ENCODE results near the gene BZW2. TPM values are rescaled to one million over a fixed set of nuclear protein-coding genes. Genes with fewer than 3 reads are reported as not detected.
A peak's percentile ranks its signal among the peaks of the same experiment; 100 is the strongest.

The BZW2 gene
- total RNA-seq, 1 donor from 2014 or later, result 90.2 TPM

- H3K4me1 Mint-ChIP-seq (ENCODE audit: low read depth), result peaks cover 15% of the 10 kb centered on the region
- no peak overlapping the region for H3K27ac Mint-ChIP-seq
- H3K9me3 Mint-ChIP-seq, result no peaks in the 10 kb centered on the region
- DNase-seq (ENCODE audit: low spot score), result no peak
- intact Hi-C loops (cut with micrococcal nuclease), result no loop called here
- no peak overlapping the region for H3K4me3 Mint-ChIP-seq (ENCODE audit: low read depth)
- no peaks in the 10 kb centered on the region for H3K27me3 Mint-ChIP-seq (ENCODE audit: low read depth)
- H3K36me3 Mint-ChIP-seq (ENCODE audit: low read depth), result no peaks in the 10 kb centered on the region
Measured at GRCh38 chr7:16738011-16738688, 92.2 kb downstream of the BZW2 start.

GRCh38 chr7:16739863-16740622 lies 94.1 kb downstream of the BZW2 start:
- intact Hi-C loops (cut with micrococcal nuclease), result no loop called here
- Mint-ChIP-seq H3K27me3 (ENCODE audit: low read depth) (no peaks in the 10 kb centered on the region), H3K36me3 (ENCODE audit: low read depth) (no peaks in the 10 kb centered on the region), H3K4me3 (ENCODE audit: low read depth) (no peak overlapping the region), H3K9me3 (no peaks in the 10 kb centered on the region), H3K4me1 (ENCODE audit: low read depth) (peaks cover 9% of the 10 kb centered on the region), H3K27ac (no peak overlapping the region)
- DNase-seq (ENCODE audit: low spot score), result no peak

GRCh38 chr7:16740623-16740953 lies 94.6 kb downstream of the BZW2 start:
- Mint-ChIP-seq H3K4me1 (ENCODE audit: low read depth) (peaks cover 9% of the 10 kb centered on the region), H3K4me3 (ENCODE audit: low read depth) (no peak overlapping the region), H3K27me3 (ENCODE audit: low read depth) (no peaks in the 10 kb centered on the region), H3K36me3 (ENCODE audit: low read depth) (no peaks in the 10 kb centered on the region), H3K27ac (no peak overlapping the region), H3K9me3 (no peaks in the 10 kb centered on the region)
- intact Hi-C loops (cut with micrococcal nuclease), result no loop called here
- DNase-seq (ENCODE audit: low spot score), result no peak

- Mint-ChIP-seq H3K36me3 (ENCODE audit: low read depth) (no peaks in the 10 kb centered on the region), H3K27ac (no peak overlapping the region), H3K27me3 (ENCODE audit: low read depth) (no peaks in the 10 kb centered on the region), H3K4me1 (ENCODE audit: low read depth) (peaks cover 9% of the 10 kb centered on the region), H3K4me3 (ENCODE audit: low read depth) (no peak overlapping the region), H3K9me3 (no peaks in the 10 kb centered on the region)
- no peak for DNase-seq (ENCODE audit: low spot score)
- intact Hi-C loops (cut with micrococcal nuclease), result no loop called here
Measured at GRCh38 chr7:16740996-16741395, 95.0 kb downstream of the BZW2 start.

- H3K4me1 Mint-ChIP-seq (ENCODE audit: low read depth), result peaks cover 9% of the 10 kb centered on the region
- H3K27me3 Mint-ChIP-seq (ENCODE audit: low read depth), result no peaks in the 10 kb centered on the region
- H3K27ac Mint-ChIP-seq, result no peak overlapping the region
- no peak overlapping the region for H3K4me3 Mint-ChIP-seq (ENCODE audit: low read depth)
- intact Hi-C loops (cut with micrococcal nuclease), result no loop called here
- no peaks in the 10 kb centered on the region for H3K9me3 Mint-ChIP-seq
- DNase-seq (ENCODE audit: low spot score), result no peak
- H3K36me3 Mint-ChIP-seq (ENCODE audit: low read depth), result no peaks in the 10 kb centered on the region
Measured at GRCh38 chr7:16741676-16742075, 95.7 kb downstream of the BZW2 start.

- H3K27me3 Mint-ChIP-seq (ENCODE audit: low read depth), result peaks cover 2% of the 10 kb centered on the region
- H3K4me1 Mint-ChIP-seq (ENCODE audit: low read depth), result peaks cover 9% of the 10 kb centered on the region
- no peak for DNase-seq (ENCODE audit: low spot score)
- no peaks in the 10 kb centered on the region for H3K9me3 Mint-ChIP-seq
- H3K4me3 Mint-ChIP-seq (ENCODE audit: low read depth), result no peak overlapping the region
- H3K36me3 Mint-ChIP-seq (ENCODE audit: low read depth), result no peaks in the 10 kb centered on the region
- intact Hi-C loops (cut with micrococcal nuclease), result no loop called here
- no peak overlapping the region for H3K27ac Mint-ChIP-seq
Measured at GRCh38 chr7:16742547-16742946, 96.6 kb downstream of the BZW2 start.

- intact Hi-C loops (cut with micrococcal nuclease), result no loop called here
- H3K9me3 Mint-ChIP-seq, result no peaks in the 10 kb centered on the region
- no peak overlapping the region for H3K4me3 Mint-ChIP-seq (ENCODE audit: low read depth)
- peaks cover 2% of the 10 kb centered on the region for H3K27me3 Mint-ChIP-seq (ENCODE audit: low read depth)
- H3K27ac Mint-ChIP-seq, result no peak overlapping the region
- no peak for DNase-seq (ENCODE audit: low spot score)
- no peaks in the 10 kb centered on the region for H3K36me3 Mint-ChIP-seq (ENCODE audit: low read depth)
- H3K4me1 Mint-ChIP-seq (ENCODE audit: low read depth), result peaks cover 9% of the 10 kb centered on the region
Measured at GRCh38 chr7:16743236-16743635, 97.3 kb downstream of the BZW2 start.

GRCh38 chr7:16744518-16745250 lies 98.7 kb downstream of the BZW2 start:
- intact Hi-C loops (cut with micrococcal nuclease), result no loop called here
- Mint-ChIP-seq H3K27me3 (ENCODE audit: low read depth) (peaks cover 2% of the 10 kb centered on the region), H3K4me3 (ENCODE audit: low read depth) (no peak overlapping the region), H3K4me1 (ENCODE audit: low read depth) (peaks cover 9% of the 10 kb centered on the region), H3K36me3 (ENCODE audit: low read depth) (no peaks in the 10 kb centered on the region), H3K27ac (no peak overlapping the region), H3K9me3 (no peaks in the 10 kb centered on the region)
- DNase-seq (ENCODE audit: low spot score), result no peak

- no peak for DNase-seq (ENCODE audit: low spot score)
- Mint-ChIP-seq H3K4me3 (ENCODE audit: low read depth) (no peak overlapping the region), H3K27ac (no peak overlapping the region), H3K36me3 (ENCODE audit: low read depth) (no peaks in the 10 kb centered on the region), H3K9me3 (no peaks in the 10 kb centered on the region), H3K27me3 (ENCODE audit: low read depth) (peaks cover 2% of the 10 kb centered on the region), H3K4me1 (ENCODE audit: low read depth) (peaks cover 3% of the 10 kb centered on the region)
- intact Hi-C loops (cut with micrococcal nuclease), result no loop called here
Measured at GRCh38 chr7:16745645-16746044, 99.7 kb downstream of the BZW2 start.

- Mint-ChIP-seq H3K9me3 (no peaks in the 10 kb centered on the region), H3K4me1 (ENCODE audit: low read depth) (peaks cover 8% of the 10 kb centered on the region), H3K36me3 (ENCODE audit: low read depth) (no peaks in the 10 kb centered on the region), H3K4me3 (ENCODE audit: low read depth) (no peak overlapping the region), H3K27me3 (ENCODE audit: low read depth) (peaks cover 5% of the 10 kb centered on the region), H3K27ac (no peak overlapping the region)
- intact Hi-C loops (cut with micrococcal nuclease), result no loop called here
- no peak for DNase-seq (ENCODE audit: low spot score)
Measured at GRCh38 chr7:16747102-16747501, 101.1 kb downstream of the BZW2 start.

GRCh38 chr7:16753102-16753931 lies 107.3 kb downstream of the BZW2 start, which contains the start of gene TSPAN13:
Gene TSPAN13 (plus strand): TSS chr7:16753755. CDS start chr7:16753968, 213 bp downstream.
- intact Hi-C loops (cut with micrococcal nuclease), result loop anchor here (5.0 kb wide), 2 partner anchors 36 to 106 kb away; partner anchors contain the start of genes ANKMY2 and BZW2
- Mint-ChIP-seq H3K9me3 (no peaks in the 10 kb centered on the region), H3K36me3 (ENCODE audit: low read depth) (no peaks in the 10 kb centered on the region), H3K4me1 (ENCODE audit: low read depth) (peaks cover 21% of the 10 kb centered on the region), H3K27me3 (ENCODE audit: low read depth) (peaks cover 33% of the 10 kb centered on the region), H3K4me3 (ENCODE audit: low read depth) (peak within 1 kb of the TSS; percentile 83), H3K27ac (no peak within 1 kb of the TSS)
- peak; percentile 67 for DNase-seq (ENCODE audit: low spot score)

Data from activated T-helper 2 cell treated with anti-CD3 and anti-CD28 coated beads, Interferon-gamma antibody, Interleukin-2, Interleukin-4, amounts not matched to agents 10 μg/mL and 5 μg/mL and 100 μg/mL, durations not matched to agents 14 hours and 24 hours and 36 hours (primary cell).